ENCODE results near the gene MSMB.
"Not testable (repeated sequence)": the region's sequence is repeated elsewhere in the genome, so short reads cannot be mapped to it uniquely, and the experiment has no call there.

The MSMB gene, protein sequence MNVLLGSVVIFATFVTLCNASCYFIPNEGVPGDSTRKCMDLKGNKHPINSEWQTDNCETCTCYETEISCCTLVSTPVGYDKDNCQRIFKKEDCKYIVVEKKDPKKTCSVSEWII

DNA sequence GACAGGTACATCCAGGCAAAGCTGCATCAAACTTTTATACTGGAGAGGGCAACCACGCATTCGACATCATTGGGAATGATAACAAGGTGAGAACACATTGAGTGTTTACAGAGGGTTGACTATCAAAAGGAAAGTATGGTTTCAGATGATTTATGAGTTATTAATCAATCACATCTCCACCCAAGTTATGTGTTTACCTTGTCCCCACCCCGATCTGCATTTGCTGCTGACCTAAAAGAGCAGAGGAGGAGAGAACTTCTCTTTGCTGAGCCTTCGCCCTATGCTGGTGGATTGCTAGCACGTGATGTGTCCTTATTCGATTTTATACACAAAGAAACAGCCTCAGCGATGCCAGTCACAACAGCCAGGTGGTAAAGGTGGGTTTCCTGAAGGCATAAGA, at the start of gene MSMB:
Gene MSMB, minus strand, starts transcription at position 9 of the 400 bp plus-strand sequence. CDS start 32 bp downstream, outside the sequence.
- DNase-seq = no peak

DNA sequence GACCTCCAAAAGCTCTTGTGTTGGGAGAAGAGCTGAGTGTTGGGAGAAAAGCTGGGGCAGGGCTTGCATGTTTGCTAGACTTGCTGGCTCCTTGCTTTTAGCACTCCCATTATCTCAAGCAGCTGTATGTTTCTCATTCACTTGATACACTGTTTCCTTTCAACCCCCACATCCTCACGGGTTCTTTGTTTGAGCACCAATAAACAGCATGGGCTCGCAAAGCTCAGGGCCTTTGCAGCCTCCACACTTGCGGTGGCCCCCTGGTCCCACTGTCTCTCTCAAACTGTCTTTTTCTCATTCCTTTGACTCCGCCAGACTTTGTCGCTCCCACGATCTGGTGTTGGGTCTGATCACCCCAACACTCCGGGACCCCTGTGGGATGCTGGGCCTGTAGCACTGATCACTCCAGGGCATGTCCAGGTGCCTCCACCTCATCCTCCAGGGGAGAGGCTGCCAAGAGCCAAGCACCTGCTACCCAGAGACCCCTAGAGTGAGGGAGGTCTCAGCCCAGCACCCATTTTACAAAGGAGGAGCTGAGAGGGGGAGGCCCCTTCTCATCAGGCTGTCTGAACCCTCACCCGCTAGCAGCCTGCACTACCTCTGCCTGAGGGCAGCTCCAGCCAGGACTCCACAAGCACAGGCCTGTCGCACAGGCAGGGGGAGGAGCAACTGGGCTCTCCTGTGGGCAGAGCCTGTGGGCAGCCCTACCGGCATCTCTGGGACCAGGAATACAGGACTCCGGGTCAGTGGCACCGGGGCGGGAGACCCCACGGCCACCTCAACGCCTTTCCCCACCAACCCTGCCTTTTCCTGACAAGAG, 49.1 kb upstream of the MSMB start:
- DNase-seq = no peak

DNA sequence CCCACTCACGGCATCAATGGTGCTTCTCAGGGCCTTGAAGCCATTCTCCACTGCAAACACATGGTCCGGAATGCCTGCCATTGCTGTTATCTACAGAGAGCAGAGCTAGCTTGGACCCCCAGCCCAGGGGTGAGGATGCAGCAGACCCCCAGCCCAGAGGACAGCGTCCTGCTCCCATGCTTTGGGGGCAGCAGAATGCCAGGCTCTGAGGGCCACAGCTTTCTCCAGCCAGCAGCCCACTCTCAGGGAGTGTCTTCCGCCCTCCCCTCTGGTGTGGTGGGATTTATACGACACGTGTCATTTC, 48.1 kb upstream of the MSMB start:
- no peak for DNase-seq

DNA sequence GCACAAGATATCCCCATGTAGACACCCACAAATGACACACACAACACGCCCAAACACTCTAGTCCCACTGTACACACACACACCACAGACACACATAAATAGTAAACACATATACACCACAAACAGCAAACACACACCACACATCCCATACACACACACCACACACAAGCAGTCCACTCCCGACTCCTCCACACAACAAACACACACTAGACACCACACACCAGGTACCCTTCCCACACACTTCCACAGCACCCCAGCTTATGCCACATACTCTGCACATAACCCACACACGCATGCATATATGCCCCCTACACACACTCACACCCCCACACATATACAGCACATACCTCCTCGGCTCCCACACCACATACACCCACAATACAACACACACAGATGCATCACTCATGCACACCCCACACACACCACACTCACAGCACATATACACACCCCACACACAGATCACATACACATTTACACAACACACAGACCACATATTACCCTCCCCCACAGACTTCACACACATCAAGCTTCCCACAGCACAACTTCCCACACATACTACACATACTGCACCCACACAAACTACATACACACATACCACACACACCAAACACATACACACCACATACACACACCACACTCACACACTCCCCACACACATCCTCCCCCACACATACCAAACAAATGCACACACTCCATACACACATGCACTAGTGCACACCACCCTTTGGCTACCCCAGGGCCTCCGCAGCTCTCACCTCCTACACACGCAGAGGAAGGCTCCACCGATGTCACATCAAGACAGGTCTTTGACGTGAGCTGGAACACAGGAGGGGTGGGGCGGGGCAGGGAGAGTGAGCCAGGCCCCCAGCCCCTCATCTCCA, 47.5 kb upstream of the MSMB start:
- not testable (repeated sequence) for DNase-seq

DNA sequence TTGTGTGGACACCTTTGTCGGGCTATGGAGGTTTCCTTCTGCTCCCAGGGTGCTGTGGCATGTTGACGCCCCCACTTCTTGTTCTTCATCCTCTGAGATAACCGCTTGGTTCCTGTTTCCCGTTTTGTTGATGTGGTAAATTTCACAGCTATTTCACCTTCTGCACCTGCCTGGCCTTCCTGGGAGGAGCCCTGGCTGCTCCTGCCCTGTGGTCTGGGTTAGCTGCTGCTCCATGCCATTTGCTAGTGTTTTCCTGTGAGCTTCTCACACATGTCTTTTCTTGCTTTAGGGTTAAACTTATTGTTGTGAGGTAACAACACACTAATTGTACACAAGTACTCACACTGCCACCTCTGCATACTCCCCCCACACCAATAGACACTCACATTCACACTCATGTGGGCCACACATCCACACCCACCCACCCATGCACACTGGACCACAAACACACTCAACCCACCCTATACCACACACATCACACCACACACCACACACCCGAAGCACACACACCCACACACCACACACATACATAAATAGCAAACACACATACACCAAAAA, 46.5 kb upstream of the MSMB start:
- no peak for DNase-seq

DNA sequence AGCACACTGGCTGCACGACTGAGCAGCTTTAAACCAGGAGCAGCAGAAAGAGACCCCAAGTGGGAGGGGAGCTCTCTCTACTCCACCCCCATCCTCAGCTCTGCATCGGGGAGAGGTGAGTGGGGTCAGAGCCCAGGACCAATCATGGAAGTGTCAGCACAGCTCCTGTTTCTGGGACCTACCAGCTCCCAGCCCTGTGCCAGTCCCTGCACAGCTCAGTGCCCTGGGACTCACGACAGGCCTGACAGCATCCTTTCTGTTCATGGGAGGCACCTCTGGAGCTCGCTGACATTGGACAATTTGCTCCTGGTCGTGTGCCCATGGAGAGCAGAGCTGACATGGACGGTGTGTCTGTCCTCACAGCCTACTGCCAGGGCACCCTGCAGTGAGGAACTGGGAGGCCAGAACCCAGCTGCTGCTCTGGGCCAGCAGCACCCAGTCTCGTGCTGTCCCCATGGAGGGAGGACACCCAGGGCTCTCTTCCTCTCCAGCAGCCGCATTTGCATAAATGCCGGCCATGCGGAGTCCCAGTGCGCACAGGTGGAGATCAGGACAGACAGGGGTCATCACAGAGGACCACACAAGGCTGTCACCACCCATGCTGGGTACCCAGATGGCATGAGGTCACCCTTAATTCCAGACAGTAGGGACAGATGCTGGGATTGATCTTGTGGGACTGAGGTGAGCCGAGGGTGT, 45.9 kb upstream of the MSMB start:
- no peak for DNase-seq

DNA sequence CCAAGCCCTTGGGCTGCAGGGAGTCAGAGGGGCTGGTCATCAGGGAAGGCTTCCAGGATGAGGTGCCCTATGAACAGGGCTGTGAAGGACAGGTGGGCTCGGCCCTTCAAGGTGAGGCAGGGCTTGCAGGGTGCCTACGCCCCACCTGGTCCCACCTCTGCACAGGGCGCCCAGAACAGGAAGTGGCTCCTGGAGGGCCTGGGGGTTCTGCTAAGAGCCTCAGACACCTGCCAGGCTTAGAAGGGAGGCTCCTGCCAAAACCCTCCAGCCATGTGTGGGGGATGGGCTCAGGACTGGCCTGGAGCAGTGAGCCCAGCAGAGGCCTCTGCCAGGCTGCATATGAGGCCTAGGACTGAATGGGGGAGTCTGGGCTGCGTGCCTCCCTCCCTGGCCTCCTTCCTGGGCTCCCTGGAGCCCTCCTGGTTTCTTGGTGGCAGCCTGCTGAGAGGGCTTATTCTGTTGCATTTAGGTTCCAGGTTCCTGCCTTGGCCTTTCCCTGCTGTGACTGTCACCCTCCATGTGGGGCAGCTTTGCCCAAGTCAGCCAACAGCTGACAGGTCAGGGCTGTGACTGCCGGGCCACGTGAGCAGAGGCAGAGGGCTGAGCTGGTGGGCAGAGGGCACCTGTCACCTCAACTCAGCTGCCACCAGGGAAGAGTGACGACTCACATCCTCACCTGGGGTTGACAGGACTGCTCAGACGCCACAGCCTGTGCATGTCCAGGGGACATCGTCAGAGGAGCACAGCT, 45.2 kb upstream of the MSMB start:
- DNase-seq = no peak

DNA sequence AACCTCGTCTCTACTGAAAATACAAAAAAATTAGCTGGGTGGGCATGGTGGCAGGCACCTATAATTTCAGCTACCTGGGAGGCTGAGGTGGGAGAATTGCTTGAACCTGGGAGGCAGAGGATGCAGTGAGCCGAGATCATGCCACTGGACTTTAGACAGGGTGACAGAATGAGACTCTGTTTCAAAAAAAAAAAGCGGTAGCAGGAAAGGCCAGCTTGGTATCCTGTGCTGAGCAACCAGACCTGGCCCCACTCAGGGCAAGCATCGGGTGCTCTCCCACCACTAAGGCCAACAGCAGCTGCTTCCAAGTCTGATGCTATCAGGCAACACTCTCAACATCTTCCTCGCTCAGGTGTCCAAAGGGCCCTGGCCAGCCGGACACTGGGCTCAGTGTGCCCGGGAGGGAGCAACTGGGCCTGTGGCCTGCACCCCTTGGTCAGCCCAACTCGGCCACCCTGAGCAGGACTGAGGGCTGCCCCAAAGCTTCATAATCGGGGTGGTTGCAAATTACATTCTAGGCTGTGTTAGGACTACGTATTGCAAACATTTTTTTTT, 44.3 kb upstream of the MSMB start:
- DNase-seq = no peak

DNA sequence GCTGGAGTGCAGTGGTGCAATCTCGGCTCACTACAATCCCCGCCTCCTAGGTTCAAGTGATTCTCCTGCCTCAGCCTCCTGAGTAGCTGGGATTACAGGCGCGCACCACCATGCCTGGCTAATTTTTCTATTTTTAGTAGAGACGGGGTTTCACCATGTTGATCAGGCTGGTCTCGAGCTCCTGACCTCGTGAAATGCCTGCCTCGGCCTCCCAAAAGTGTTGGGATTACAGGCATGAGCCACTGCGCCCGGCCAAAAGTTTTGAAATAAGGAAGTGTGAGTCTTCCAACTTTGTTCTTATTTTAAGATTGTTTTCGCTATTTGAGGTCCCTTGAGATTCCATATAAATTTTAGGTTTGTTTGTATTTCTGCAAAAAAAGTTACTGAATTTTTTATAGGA, 41.3 kb upstream of the MSMB start:
- not testable (repeated sequence) for DNase-seq

DNA sequence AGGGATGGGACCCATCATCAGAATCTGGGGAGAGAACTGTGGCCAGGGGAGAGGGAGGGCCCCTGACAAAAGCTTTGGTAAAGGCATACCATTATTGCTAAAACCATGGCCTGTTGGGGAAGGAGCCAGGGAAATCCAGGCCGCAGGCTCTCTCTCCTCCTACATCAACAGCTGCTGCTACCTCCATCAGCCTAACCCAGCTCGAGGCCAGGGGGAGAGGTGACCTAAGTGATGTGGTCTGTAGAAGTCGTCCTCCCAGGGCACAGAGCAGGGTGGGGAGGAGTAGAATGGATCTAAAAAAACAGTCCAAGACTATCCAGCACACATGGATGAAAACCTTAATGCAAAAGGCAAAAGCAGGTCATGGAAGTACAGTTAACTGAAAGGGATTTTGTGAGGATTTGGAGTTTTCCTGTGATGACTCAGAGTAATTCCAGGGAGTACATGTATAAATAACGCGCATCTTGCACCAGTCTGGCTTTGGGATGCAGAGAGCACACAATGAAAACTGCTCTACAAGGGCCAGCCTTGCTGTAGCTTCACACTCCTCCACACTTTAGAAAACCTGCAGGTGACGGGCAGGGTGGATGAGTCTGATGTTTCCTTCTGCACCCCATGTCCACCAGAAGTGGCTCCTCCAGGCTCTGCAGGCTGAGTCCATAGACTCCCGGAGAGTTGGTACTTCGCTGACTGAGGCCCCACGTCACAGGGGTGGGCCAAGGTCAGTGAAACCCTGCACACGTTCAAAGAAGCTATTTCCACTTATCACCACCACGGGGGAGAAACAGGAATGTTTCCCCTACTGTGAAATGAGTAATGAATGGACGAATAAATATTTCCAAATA, 38.5 kb upstream of the MSMB start:
- no peak for DNase-seq

DNA sequence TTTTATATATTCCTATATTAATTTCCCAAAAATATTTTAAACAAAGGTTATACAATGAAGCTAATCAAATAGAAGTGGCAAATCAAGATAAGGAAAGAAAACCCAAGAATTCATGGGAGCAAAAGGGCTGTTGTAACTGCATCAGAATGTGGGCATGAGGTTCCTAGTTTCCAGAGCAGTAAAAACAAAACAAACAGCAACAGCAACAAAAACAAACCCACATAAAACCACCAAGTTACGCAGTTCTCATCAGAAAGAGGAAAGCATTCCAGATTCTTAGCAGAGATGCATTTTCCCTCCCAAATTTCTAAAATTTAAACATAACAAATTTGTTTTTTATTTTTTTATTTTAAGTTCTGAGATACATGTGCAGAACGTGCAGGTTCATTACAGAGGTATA, 34.8 kb upstream of the MSMB start:
- no peak for DNase-seq

DNA sequence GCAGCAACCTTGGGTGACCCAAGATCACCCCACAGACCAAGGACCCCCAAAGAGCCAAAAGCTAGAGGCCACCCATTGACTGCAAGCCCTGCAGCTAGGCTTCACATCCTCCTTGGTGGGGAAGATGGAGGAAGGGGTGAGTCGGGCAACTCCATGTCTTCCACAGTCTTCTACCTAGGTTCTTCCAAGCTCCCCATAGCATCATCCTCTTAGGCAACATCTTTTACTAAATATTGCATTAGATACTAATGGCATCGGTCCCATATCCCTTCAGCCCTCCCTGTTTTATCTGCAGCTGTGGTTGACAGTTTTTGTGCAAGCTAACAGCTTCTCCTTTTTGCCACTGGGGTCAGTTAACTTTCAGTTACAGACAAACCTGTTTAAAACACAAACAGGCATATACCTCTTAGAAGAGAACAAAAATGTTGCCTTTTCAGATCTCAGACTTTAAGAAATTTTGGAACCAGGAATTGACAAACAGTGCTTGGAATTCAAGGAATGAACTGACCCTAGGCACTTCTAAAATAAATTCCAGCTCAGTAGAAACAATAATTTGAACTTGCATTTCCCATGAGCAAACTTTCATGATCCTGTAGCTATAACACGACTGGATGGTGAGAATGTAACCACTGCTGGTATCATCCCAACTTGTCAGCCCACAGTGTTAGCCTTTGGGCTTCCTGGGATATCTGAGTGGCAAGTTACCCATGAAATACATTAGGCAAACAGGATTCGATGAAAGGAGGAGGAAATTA, 33.9 kb upstream of the MSMB start:
- no peak for DNase-seq

DNA sequence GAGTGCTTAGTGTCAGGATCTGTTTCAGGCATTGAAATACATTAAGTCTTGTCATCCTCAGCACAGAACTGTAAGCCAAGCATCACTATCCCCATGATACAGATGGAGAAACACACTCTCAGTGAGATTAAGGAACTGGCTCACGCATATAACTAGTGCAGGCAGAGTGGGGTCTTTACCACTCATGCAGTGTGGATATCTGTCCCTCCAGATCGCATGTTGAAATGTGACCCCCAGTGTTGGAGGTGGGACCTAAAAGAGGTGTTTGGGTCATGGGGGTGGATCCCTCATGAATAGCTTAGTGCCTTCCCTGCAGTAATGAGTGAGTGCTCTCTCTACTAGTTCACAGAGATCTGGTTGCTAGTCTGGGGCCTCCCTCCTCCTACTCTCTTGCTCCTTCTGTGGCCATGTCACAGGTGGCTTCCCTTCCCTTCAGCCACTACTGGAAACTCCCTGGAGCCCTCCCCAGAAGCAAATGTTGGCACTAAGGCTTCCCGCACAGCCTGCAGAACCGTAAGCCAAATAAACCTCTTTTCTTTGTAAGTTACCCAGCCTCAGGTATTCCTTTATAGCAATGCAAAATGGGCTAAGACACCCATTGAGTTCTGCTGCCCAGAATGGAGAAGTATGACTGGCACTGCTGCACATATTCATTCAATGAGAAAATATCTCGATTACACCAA, 31.8 kb upstream of the MSMB start:
- DNase-seq = no peak

DNA sequence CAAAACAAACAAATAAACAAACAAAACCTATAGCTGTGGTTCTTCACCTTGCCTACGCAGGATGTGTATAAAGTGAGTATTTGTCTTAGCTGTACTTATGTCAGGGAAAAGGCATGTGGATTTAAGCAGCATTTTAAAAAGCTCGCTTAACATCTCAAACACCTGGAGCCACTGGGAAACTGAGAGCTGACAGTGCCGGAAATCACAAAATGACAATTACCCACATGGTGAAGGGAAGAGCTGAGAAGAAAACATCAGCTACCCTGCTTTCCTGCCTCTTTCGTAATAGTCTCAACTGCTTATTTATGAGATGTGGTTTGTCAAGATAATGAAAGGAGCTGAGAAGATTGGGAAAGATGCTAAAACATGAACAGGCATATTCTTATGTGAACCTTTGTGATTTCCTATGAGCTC, 31.1 kb upstream of the MSMB start:
- no peak for DNase-seq

DNA sequence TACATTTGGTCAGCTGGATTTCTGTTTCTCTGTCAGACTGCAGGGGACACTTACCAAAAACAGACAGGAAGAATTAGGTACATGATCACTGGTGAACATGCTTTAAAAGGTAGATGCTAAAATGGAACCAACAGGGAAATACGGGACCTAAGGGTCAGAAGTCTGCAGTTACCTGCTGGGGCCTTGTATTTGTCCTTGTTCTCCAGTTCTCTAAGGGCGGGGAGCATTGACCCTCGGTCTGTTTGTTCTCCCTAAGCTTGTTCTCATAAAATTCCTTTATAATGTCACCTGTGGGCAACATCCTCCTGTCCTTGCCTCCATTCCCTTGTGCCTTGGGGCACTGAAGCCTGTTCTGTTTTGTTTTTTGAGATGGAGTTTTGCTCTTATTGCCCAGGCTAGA, 29.8 kb upstream of the MSMB start:
- DNase-seq = no peak

DNA sequence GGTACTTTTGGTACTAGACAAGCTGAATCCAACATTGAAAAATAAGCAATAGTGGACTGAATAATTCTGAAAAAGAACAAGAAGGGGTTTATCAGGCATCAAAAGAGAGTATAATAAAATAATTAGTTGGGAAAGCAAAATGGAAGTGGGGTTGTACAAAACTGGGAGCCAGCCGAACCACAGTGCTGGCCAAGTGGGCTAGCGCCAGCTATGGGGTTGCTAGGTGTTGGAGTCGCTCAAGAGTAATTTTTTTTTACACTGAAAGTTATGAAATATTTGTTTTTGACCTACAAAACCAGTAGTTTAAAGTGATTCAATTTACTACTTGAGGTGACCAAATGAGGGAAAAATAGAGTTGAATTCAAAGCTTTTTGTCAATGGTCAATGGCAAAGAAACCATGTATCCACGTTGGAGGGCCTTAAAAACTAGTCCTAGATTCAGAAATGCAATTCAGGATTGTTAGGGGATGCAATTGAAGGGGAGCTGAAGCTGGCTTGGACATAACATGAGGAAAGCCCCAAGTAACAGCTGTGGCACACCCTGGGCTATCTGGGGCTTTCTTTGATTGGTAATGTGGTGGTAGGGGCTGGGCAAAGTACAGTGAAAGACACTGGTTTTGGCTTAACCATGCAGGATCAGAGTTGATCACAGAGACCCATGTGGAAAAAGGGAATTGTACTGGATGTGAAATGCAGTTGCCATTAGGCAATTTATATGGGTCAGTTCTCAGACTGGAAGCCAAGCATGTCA, 28.3 kb upstream of the MSMB start:
- no peak for DNase-seq

DNA sequence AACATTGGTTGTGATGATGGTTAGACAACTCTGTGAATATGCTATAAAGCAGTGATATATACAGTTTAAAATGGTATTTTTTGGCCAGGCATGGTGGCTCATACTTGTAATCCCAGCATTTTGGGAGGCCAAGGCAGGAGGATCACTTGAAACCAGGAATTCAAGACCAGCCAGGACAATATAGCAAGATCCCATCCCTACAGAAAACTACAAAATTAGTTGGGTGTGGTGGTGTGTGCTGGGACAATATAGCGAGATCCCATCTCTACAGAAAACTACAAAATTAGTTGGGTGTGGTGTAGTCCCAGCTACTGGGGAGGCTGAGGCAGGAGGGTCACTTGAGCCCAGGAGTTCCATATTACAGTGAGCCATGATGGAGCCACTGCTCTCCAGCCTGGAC, 27.5 kb upstream of the MSMB start:
- no peak for DNase-seq

Measured in nucleus accumbens (tissue), 56 donors.